ENCODE measurements around the gene CLDN6. TPM values are rescaled to one million over a fixed set of nuclear protein-coding genes. Genes with fewer than 3 reads are reported as not detected.

Gene CLDN6
- total RNA-seq, 1 donor from 2014 or later: 257 TPM

DNA sequence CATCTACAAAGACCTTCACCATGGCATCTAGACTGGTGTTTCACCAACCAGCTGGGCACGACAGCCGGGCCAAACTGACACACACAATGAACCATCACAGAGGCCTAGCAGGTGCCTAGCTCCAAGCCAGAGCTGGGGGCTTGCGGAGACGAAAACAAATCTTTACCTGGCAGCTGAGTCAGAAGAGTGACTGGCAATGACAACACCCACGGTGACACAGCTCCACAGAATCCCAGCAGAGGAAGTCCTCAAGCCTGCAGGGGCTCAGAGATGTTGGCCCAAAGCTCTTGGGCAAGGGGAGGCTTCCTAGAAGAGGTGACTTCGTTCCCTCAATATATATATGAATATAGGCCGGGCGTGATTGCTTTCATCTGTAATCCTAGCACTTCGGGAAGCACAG, 33.5 kb upstream of the CLDN6 start:
- H3K27ac Mint-ChIP-seq: no peak overlapping the region
- DNase-seq (ENCODE audit: low spot score in 2 of 2, unreplicated experiment in 2 of 2): no peak
- H3K4me1 Mint-ChIP-seq: peaks cover 3% of the 10 kb centered on the region
- no peaks in the 10 kb centered on the region for H3K9me3 Mint-ChIP-seq
- peaks cover 52% of the 10 kb centered on the region for H3K27me3 Mint-ChIP-seq (ENCODE audit: low read depth)
- TF ChIP-seq, protein P1, sequence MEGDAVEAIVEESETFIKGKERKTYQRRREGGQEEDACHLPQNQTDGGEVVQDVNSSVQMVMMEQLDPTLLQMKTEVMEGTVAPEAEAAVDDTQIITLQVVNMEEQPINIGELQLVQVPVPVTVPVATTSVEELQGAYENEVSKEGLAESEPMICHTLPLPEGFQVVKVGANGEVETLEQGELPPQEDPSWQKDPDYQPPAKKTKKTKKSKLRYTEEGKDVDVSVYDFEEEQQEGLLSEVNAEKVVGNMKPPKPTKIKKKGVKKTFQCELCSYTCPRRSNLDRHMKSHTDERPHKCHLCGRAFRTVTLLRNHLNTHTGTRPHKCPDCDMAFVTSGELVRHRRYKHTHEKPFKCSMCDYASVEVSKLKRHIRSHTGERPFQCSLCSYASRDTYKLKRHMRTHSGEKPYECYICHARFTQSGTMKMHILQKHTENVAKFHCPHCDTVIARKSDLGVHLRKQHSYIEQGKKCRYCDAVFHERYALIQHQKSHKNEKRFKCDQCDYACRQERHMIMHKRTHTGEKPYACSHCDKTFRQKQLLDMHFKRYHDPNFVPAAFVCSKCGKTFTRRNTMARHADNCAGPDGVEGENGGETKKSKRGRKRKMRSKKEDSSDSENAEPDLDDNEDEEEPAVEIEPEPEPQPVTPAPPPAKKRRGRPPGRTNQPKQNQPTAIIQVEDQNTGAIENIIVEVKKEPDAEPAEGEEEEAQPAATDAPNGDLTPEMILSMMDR (IDR thresholded peaks at IDR 0.05; ENCODE audit: unreplicated experiment): no peak
- H3K36me3 Mint-ChIP-seq: peaks cover 6% of the 10 kb centered on the region
- no peak overlapping the region for H3K4me3 Mint-ChIP-seq

DNA sequence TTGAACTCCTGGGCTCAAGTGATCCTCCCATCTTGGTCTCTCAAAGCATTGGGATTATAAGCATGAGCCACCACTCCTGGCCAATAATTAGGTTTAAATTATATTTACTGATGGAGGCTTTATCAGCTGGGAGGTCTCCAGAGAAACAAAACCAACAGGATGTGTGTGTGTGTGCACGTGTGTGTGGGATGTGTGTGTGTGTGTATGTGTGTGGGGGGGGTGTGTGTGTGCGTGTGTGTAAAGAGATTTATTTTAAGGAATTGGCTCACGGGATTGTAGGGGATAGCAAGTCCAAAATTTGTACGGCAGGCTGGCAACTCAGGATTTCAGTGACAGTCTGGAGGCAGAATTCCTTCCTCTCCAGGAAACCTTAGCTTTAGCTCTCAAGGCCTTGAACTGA, 33.0 kb upstream of the CLDN6 start:
- no peak overlapping the region for H3K27ac Mint-ChIP-seq
- DNase-seq (ENCODE audit: low spot score in 2 of 2, unreplicated experiment in 2 of 2): no peak
- no peaks in the 10 kb centered on the region for H3K9me3 Mint-ChIP-seq
- H3K4me3 Mint-ChIP-seq: no peak overlapping the region
- H3K36me3 Mint-ChIP-seq: peaks cover 6% of the 10 kb centered on the region
- peaks cover 3% of the 10 kb centered on the region for H3K4me1 Mint-ChIP-seq
- peaks cover 54% of the 10 kb centered on the region for H3K27me3 Mint-ChIP-seq (ENCODE audit: low read depth)
- TF ChIP-seq, protein P1 (IDR thresholded peaks at IDR 0.05; ENCODE audit: unreplicated experiment): no peak

DNA sequence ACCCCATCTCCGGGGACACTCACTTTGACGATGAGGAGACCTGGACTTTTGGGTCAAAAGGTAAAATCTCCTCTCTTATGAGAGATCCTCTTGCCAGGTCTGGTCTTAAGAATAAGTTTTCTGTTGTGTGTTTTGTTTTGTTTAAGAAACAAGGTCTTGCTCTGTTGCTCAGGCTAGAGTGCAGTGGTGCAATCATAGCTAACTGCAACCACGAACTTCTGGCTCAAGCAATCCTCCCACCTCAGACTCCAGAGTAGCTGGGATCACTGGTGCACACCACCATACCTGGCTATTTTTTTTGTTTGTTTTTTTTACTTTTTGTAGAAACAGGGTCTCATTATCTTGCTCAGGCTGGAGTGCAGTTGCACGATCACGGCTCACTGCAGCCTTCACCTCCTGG, 32.5 kb upstream of the CLDN6 start:
- DNase-seq (ENCODE audit: low spot score in 2 of 2, unreplicated experiment in 2 of 2): no peak
- no peak overlapping the region for H3K27ac Mint-ChIP-seq
- H3K4me3 Mint-ChIP-seq: no peak overlapping the region
- TF ChIP-seq, protein P1 (IDR thresholded peaks at IDR 0.05; ENCODE audit: unreplicated experiment): no peak
- peaks cover 3% of the 10 kb centered on the region for H3K4me1 Mint-ChIP-seq
- H3K27me3 Mint-ChIP-seq (ENCODE audit: low read depth): peaks cover 60% of the 10 kb centered on the region
- peaks cover 6% of the 10 kb centered on the region for H3K36me3 Mint-ChIP-seq
- H3K9me3 Mint-ChIP-seq: no peaks in the 10 kb centered on the region

DNA sequence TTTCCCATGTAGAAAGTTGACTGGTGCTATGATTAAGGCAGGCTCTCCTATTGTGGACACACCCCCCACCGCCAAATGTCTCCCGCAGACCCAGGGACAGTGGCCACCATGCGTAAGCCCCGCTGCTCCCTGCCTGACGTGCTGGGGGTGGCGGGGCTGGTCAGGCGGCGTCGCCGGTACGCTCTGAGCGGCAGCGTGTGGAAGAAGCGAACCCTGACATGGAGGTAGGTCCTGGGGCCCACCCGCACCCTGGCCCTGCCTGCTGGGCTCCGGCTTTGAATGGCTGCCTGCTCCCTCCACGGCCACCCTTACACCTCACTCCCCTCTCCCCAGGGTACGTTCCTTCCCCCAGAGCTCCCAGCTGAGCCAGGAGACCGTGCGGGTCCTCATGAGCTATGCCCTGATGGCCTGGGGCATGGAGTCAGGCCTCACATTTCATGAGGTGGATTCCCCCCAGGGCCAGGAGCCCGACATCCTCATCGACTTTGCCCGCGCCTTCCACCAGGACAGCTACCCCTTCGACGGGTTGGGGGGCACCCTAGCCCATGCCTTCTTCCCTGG, 32.0 kb upstream of the CLDN6 start:
- peaks cover 65% of the 10 kb centered on the region for H3K27me3 Mint-ChIP-seq (ENCODE audit: low read depth)
- H3K27ac Mint-ChIP-seq: no peak overlapping the region
- no peak for DNase-seq (ENCODE audit: low spot score in 2 of 2, unreplicated experiment in 2 of 2)
- H3K4me3 Mint-ChIP-seq: no peak overlapping the region
- no peaks in the 10 kb centered on the region for H3K9me3 Mint-ChIP-seq
- H3K4me1 Mint-ChIP-seq: peaks cover 6% of the 10 kb centered on the region
- TF ChIP-seq, protein P1 (IDR thresholded peaks at IDR 0.05; ENCODE audit: unreplicated experiment): no peak
- peaks cover 6% of the 10 kb centered on the region for H3K36me3 Mint-ChIP-seq

DNA sequence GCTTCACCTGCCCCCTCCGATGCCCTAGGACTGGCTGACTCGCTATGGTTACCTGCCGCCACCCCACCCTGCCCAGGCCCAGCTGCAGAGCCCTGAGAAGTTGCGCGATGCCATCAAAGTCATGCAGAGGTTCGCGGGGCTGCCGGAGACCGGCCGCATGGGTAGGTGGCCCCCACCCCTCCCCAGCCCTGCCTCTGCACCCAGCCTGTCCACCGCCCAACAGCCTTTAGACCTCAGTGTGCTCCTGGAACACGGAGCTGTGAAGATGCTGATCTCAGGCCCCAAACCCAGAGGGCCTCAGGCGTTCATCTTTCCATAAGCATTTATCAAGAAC, 29.4 kb upstream of the CLDN6 start:
- no peak overlapping the region for H3K27ac Mint-ChIP-seq
- peak overlapping the region; percentile 43 for H3K4me3 Mint-ChIP-seq
- TF ChIP-seq, protein P1 (IDR thresholded peaks at IDR 0.05; ENCODE audit: unreplicated experiment): no peak
- peaks cover 7% of the 10 kb centered on the region for H3K4me1 Mint-ChIP-seq
- H3K36me3 Mint-ChIP-seq: no peaks in the 10 kb centered on the region
- peaks cover 91% of the 10 kb centered on the region for H3K27me3 Mint-ChIP-seq (ENCODE audit: low read depth)
- H3K9me3 Mint-ChIP-seq: no peaks in the 10 kb centered on the region
- no peak for DNase-seq (ENCODE audit: low spot score in 2 of 2, unreplicated experiment in 2 of 2)
